HG02884 (cell line): ENCODE data around the gene ADGRD1.
"Not testable (repeated sequence)": the region's sequence is repeated elsewhere in the genome, so short reads cannot be mapped to it uniquely, and the experiment has no call there.

ENCODE experiments used
- ATAC-seq: cut with Tn5 transposase; IDR thresholded peaks from one replicate; pipeline ENCODE4 v1.9.1; 2021; ENCODE audit warnings: mild to moderate bottlenecking, moderate library complexity; ENCODE audit not compliant: unreplicated experiment

The ADGRD1 gene

GRCh38 chr12:131113568-131114270, 160.0 kb downstream of the ADGRD1 start:
- no peak for ATAC-seq

GRCh38 chr12:131114271-131114670, 160.6 kb downstream of the ADGRD1 start:
- ATAC-seq: no peak

DNA sequence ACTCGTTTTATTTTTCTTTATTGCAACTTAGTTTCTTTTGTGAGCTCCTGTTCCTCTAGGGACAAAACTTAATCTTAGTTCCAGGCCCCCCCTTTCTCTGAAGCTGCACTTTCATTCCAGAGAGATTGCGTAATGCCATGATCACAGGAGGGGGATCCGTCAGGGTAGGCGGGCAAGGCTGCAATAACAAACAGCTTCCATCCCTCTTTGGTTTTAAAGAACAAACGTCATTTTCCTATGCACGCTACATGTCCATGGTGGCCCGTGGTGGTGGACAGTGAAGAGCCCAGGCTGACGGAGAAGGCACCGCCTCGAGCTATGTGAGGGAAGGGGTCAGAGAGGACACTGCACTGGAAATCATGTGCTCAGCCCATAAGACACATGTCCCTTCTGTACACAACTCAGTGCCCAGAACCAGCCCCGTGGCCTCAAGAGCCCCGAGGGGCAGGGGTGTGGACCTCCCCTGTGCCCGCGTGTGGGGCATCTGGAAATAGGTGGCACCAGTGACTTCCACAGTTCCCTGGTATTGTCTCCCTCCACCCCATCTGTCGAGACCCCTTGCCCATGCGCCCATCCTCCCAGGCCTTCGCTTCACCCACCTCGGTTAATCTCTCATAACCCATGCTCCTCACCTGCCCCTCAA, 161.4 kb downstream of the ADGRD1 start:
- ATAC-seq: no peak

DNA sequence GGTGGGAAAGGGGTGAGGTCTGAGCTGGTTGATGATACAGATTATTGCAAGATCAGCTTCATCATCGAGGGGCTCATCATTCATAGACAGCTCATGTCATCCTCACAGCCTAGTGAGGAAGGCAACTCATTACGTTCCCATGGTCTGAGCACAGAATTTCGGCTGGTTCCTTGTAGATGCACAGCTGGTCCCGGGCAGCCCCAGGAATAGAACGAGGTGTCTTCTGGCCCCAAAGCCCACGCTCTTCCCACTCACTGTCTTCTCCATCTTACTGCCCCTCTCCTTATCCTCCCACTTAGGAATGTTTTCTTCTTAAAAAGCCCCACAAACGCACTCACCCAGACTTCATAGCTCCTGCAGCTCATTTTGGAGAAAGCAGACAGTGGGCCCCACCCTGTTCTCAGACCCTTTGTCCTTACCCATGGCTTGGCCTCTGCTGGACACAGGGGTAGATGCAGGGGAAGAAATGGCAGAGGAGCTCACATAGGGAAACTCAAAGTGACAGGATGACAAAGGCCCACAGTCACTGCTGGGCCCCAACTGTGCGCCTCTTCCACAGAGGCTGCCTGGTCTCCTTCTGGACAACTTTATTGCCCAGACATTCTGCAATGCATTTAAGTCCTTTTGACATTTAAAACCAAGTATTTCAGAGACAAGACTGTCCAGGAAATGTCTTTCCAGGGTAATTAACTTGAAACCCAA, 162.2 kb downstream of the ADGRD1 start:
- ATAC-seq: no peak

- ATAC-seq: no peak
Observed at GRCh38 chr12:131116468-131117117, 162.9 kb downstream of the ADGRD1 start.

- no peak for ATAC-seq
Observed at GRCh38 chr12:131117438-131118245, 163.9 kb downstream of the ADGRD1 start.

GRCh38 chr12:131118371-131118770, 164.7 kb downstream of the ADGRD1 start:
- ATAC-seq: no peak

- not testable (repeated sequence) for ATAC-seq
Observed at GRCh38 chr12:131119345-131119744, 165.6 kb downstream of the ADGRD1 start.

DNA sequence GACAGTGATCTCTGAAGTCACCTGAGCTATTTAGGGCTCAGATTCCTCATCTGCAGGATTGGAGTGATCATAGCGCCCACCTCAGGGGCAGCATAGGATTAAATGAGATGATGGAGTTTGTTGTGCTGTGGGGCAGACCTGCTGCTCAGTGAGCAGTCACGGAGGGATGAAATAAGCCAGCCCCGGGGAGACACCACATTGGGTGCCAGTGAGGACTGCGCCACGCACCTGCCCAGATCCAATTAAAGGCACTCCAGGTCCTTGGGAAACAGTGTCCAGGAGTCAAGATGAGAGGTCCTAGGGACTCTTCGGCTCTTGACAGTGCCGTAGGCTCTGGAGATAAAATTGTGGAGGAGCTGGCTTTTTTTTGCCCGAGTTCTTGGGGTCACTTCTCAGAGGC, 166.2 kb downstream of the ADGRD1 start:
- ATAC-seq: no peak

- no peak for ATAC-seq
Observed at GRCh38 chr12:131120831-131121271, 167.1 kb downstream of the ADGRD1 start.

GRCh38 chr12:131121705-131122405, 168.1 kb downstream of the ADGRD1 start:
- ATAC-seq: no peak

- ATAC-seq: no peak
Observed at GRCh38 chr12:131122631-131123030, 168.9 kb downstream of the ADGRD1 start.

GRCh38 chr12:131123817-131124216, 170.1 kb downstream of the ADGRD1 start:
- ATAC-seq: no peak

- no peak for ATAC-seq
Observed at GRCh38 chr12:131124487-131125280, 171.0 kb downstream of the ADGRD1 start.

GRCh38 chr12:131126662-131127173, 173.0 kb downstream of the ADGRD1 start:
- ATAC-seq: no peak

GRCh38 chr12:131128556-131128955, 174.8 kb downstream of the ADGRD1 start:
- no peak for ATAC-seq

DNA sequence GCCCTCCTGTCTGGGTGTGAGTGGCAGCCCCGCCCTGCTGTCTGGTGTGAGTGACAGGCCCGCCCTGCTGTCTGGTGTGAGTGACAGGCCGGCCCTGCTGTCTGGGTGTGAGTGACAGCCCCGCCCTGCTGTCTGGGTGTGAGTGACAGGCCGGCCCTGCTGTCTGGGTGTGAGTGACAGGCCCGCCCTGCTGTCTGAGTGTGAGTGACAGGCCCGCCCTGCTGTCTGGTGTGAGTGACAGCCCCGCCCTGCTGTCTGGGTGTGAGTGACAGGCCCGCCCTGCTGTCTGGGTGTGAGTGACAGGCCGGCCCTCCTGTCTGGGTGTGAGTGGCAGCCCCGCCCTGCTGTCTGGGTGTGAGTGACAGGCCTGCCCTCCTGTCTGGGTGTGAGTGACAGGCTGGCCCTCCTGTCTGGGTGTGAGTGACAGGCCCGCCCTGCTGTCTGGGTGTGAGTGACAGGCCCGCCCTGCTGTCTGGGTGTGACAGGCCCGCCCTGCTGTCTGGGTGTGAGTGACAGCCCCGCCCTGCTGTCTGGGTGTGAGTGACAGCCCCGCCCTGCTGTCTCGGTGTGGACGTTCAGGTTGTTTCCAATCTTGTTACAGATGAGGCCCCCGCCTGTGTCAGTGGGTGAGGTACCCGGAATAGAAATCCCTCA, 175.4 kb downstream of the ADGRD1 start:
- not testable (repeated sequence) for ATAC-seq

DNA sequence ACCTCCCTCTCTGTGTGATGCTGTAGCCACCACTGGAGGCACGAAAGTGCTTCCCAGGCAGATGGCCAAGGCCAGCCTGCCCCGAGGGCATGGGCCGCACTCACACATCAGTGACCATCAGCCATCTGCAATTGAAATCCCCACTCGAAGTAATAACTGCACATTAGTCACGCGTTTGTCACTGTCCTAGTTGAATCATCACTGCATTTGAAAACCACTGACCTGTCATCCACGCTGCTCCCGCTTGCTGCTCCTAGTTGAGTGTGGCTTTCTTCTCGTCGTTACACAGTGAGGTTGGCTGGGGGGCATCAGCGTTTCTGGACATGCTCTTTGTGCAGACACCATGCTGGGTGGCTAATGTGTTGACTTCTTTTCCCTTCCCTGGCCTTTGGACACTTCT, 176.1 kb downstream of the ADGRD1 start:
- no peak for ATAC-seq
